A673 (cell line): ENCODE data around the gene NAV2.

Source experiments
- EZH2 ChIP-seq: fragments of 200-600 bp; sonication (generic); IDR thresholded peaks from 2 replicates; pipeline ENCODE4 v1.6.1; 2017; ENCODE audit warnings: borderline replicate concordance, low read depth, mild to moderate bottlenecking, mixed read lengths, antibody characterized with exemption, low read length; ENCODE audit not compliant: poor library complexity, severe bottlenecking
- TF ChIP-seq, protein P1 (sequence below): fragments of 300-800, 200-600 bp; sonication (generic); conservative IDR thresholded peaks from 2 replicates; pipeline ENCODE4 v1.5.1; 2017; ENCODE audit warnings: low read depth, mild to moderate bottlenecking, antibody characterized with exemption, low read length, moderate library complexity, mixed read lengths

GRCh38 chr11:19743622-19744021 is 31.0 kb downstream of the NAV2 start:
- TF ChIP-seq, protein P1, sequence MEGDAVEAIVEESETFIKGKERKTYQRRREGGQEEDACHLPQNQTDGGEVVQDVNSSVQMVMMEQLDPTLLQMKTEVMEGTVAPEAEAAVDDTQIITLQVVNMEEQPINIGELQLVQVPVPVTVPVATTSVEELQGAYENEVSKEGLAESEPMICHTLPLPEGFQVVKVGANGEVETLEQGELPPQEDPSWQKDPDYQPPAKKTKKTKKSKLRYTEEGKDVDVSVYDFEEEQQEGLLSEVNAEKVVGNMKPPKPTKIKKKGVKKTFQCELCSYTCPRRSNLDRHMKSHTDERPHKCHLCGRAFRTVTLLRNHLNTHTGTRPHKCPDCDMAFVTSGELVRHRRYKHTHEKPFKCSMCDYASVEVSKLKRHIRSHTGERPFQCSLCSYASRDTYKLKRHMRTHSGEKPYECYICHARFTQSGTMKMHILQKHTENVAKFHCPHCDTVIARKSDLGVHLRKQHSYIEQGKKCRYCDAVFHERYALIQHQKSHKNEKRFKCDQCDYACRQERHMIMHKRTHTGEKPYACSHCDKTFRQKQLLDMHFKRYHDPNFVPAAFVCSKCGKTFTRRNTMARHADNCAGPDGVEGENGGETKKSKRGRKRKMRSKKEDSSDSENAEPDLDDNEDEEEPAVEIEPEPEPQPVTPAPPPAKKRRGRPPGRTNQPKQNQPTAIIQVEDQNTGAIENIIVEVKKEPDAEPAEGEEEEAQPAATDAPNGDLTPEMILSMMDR = no peak
- TF ChIP-seq EZH2 = no peak
